Measurements from ENCODE around the gene CLDN6.
A peak's percentile ranks its signal among the peaks of the same experiment; 100 is the strongest.

CLDN6 gene

GRCh38 chr16:2988590-2989099 lies 29.3 kb downstream of the CLDN6 start:
- DNase-seq (ENCODE audit: low read depth in 2 of 2): no peak

DNA sequence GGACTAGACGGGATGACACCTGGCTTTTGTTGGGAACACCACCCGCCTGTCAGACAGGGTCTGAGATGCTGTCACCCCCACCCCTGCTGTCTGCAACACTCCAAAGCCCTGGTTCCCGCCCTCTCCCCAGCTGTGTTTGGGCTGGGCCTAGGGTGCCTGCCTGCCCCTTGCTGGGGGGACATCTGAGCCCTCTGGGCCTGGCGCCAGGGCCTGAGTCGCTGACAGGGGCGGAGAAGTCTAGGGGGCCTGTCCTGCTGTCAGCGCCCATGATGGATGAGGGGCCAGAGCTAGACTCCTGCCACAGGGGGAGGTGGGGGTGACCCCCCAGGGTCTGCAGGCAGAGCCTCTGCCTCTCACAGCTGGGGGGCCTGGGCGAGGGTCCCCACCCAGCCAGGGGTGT lies 30.1 kb downstream of the CLDN6 start:
- no peak for DNase-seq (ENCODE audit: low read depth in 2 of 2)

GRCh38 chr16:2987286-2987685 lies 30.7 kb downstream of the CLDN6 start:
- DNase-seq (ENCODE audit: low read depth in 2 of 2): no peak

GRCh38 chr16:2986623-2987188 lies 31.3 kb downstream of the CLDN6 start:
- no peak for DNase-seq (ENCODE audit: low read depth in 2 of 2)

GRCh38 chr16:2985893-2986355 lies 32.1 kb downstream of the CLDN6 start:
- DNase-seq (ENCODE audit: low read depth in 2 of 2): no peak

DNA sequence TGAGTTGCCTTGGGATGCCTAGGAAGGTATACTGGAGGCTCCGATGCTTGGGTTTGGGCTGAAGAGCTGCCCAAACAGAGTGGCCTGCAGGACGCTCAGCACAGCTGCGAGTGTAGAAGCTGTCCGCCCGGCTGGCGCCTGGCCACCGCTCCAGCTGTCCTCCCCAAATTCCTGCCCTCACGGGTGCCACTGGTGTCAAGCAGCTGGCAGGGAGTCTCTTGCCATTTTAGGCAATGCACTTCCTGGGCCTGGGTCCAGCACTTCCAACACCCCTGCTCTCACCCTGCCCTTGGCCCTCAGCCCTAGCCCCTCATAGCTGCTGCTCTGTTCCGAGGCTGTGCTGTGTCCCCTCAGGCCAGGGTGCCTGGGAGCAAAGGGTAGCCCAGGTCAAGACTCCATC lies 32.5 kb downstream of the CLDN6 start:
- DNase-seq (ENCODE audit: low read depth in 2 of 2): no peak

GRCh38 chr16:2983706-2984136 lies 34.3 kb downstream of the CLDN6 start:
- peak in 1 of 2 donors; percentile 33 for DNase-seq (ENCODE audit: low read depth in 2 of 2)

- no peak for DNase-seq (ENCODE audit: low read depth in 2 of 2)
Observed at GRCh38 chr16:2982402-2982801, 35.6 kb downstream of the CLDN6 start.

GRCh38 chr16:2981899-2982250 lies 36.1 kb downstream of the CLDN6 start:
- no peak for DNase-seq (ENCODE audit: low read depth in 2 of 2)

DNA sequence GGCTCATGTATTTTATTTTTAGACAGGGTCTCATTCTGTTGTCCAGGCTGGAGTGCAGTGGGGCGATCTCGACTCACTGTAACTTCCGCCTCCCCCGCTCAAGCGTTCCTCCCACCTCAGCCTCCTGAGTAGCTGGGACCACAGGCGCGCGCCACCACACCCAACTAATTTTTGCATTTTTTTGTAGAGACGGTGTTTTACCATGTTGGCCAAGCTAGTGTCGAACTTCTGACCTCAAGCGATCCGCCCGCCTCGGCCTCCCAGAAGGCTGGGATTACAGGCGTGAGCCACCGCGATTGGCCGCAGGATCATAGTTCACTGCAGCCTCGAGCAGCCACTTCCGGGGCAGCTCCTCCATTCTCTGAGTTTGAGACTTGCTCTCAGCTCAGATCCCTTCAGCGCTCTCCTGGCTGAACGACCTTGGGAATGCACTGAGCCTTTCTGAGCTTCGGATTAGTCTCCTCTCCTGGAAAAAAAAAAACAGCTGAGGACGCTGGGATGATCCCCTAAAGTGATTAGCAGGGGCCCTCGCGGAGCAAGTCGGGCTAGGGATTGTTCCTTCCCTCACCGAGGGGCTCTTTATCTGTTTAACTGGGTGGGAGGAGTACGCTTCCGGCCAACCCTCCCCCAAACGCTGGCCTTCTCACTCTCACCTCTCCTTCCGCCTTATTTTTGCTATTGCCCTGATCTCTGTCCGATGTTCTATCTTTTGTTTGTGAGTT lies 36.6 kb downstream of the CLDN6 start:
- DNase-seq (ENCODE audit: low read depth in 2 of 2): no peak

DNA sequence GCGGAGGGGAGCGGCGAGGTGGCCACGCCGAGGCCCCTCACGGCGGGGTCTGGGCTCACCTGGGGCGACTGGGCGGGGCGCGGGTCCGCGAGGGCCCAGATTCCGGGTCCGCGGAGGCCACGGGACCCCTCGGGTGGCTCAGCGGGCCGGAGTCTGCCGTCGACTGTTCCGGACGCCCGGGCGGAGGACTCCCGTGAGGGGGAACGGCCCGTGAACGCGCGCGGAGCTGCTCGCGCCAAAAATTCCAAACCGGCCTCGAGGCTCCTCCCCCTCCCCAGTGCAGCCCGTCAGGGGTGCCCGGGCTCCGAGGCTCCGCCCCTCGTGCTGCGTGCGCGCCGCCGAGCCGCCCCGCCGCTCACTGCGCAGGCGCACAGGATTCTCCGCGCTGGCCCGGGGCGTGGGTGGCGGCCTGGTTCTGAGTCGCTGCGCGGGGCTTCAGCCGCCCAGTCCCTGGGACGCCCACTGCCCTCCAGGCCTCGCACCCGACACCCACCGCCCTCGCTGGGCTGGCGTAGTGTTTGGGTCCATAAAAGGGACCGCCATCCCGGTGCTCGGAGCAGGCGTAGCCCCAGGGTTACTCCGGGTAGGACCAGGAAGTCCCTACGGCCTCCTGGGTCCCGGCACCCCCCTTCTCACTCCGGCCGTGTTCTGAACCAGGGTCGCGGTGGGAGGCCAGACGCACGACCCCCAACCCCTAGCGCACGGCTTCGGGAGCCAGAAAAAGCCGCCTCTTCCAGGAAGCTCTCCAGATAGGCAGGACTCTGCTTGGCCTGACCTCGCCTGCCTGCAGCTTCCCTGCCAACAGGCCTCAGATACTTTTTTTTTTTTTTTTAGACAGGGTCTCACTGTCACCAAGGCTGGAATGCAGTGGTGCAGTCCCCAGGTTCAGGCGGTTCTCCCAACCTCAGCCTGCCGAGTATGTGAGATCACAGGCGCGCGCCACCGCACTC lies 37.5 kb downstream of the CLDN6 start, which contains the start of gene PKMYT1:
Gene PKMYT1, minus strand, starts transcription at position 220 of the 950 bp plus-strand sequence. CDS start 789 bp downstream, outside the sequence.
- peak; percentile 79 to 86 for DNase-seq (ENCODE audit: low read depth in 2 of 2)

DNA sequence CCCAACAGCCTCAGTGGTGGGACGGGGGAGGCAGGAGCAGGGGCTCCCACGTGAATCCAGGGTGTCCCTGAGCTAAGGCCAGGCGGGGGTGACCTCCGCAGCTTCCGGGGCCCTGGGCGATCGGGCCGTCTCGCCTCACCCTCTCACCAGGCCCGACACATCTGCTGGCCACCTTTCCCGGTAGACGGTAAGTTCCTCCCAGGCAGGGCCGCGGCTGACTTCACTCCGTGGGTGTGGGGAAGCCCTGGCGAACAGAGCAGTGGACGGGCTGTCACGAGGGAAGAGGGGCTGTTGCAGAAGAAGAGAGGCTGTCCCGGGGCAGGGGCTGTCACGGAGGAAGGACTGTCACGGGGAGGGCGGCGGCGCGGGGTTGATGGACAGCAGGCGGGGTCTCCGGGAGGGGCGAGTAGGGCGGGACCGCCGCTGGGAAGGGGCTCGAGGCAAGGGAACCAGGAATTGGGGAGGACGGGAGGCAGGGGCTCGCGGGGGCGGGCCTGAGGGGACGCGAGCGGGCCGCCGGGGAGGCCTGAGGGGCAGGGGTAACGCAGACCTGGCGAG lies 38.2 kb downstream of the CLDN6 start:
- no peak for DNase-seq (ENCODE audit: low read depth in 2 of 2)

GRCh38 chr16:2977440-2977839 lies 40.5 kb downstream of the CLDN6 start:
- DNase-seq (ENCODE audit: low read depth in 2 of 2): no peak

GRCh38 chr16:2976673-2977072 lies 41.3 kb downstream of the CLDN6 start:
- no peak for DNase-seq (ENCODE audit: low read depth in 2 of 2)

DNA sequence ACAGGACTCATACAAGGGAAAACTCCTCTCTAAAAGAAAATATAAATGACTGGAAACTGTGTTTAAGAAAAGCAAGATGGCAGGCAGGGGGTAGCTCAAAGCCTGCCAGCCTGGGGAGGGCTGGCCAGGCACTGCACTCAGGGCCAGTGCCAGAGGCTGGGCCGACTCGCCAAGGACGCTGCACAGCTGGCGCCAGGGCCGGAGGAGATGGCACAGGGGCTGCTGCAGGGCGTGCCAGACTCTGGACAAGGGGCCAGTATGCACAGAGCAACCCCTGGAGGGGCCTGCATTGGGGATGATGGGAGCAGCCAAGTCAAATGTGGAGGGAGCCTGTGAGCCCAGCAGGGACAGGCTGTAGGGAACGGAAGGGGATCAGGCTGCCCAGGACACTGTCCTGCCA lies 41.8 kb downstream of the CLDN6 start:
- no peak for DNase-seq (ENCODE audit: low read depth in 2 of 2)

GRCh38 chr16:2975161-2975795 lies 42.7 kb downstream of the CLDN6 start:
- no peak for DNase-seq (ENCODE audit: low read depth in 2 of 2)

DNA sequence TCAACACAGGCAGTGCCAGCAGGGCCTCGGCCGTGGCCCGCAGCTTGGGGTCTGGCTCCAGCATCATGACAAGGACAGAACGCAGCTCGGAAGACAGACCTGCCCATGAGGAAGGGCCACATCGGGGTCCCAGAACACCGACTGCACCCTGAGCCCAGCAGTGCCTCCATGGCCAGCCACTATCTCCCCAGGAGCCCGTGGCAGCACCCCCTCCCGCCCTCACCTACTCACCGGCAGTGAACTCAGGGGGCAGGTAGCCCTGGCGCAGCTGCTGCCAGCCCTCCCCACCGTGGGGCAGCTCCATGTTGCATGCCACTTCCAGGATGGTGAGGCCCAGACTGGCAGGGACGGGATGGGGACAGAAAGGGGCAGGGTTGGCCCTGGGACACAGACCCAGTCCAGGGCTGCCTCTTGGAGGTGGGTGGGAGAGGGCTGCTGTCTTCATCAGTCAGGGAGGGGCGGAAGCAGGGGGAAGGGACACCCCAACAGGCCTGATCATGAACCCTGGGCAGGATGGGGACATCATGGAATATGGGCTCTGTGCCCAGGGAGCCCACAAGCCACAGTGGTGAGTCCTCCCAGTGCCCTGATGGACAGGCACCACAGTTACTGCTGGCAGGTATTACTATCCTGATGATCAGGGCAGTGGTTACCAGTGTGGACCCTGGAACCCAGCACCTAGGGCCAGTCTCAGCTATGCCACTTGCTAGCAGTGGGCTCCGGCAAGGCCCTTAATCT lies 43.5 kb downstream of the CLDN6 start:
- no peak for DNase-seq (ENCODE audit: low read depth in 2 of 2)

GRCh38 chr16:2973605-2974318 lies 44.2 kb downstream of the CLDN6 start:
- no peak for DNase-seq (ENCODE audit: low read depth in 2 of 2)

- no peak for DNase-seq (ENCODE audit: low read depth in 2 of 2)
Observed at GRCh38 chr16:2973093-2973492, 44.9 kb downstream of the CLDN6 start.
